NCI-H2081 (cell line): ENCODE results near the gene TMEM81.

ENCODE experiments used
- DNase-seq, 2 experiments: peaks; one replicate each; lab custom pipeline; 2025; lab: John Stamatoyannopoulos, UW

TMEM81 gene

GRCh38 chr1:205076245-205076761 lies 8.0 kb downstream of the TMEM81 start:
- no peak for DNase-seq

- no peak for DNase-seq
These were observed 8.6 kb downstream of the TMEM81 start for GRCh38 chr1:205075642-205076155.

- DNase-seq = no peak
These were observed 9.7 kb downstream of the TMEM81 start for GRCh38 chr1:205074513-205074912.

- DNase-seq = no peak
These were observed 10.2 kb downstream of the TMEM81 start for GRCh38 chr1:205074084-205074483.

- no peak for DNase-seq
These were observed 10.7 kb downstream of the TMEM81 start for GRCh38 chr1:205073511-205073910.

- DNase-seq = no peak
These were observed 11.4 kb downstream of the TMEM81 start for GRCh38 chr1:205072881-205073280.

- DNase-seq = no peak
These were observed 12.0 kb downstream of the TMEM81 start for GRCh38 chr1:205072286-205072685.

- no peak for DNase-seq
These were observed 12.5 kb downstream of the TMEM81 start for GRCh38 chr1:205071801-205072200.

GRCh38 chr1:205071028-205071409 lies 13.2 kb downstream of the TMEM81 start:
- no peak for DNase-seq

- no peak for DNase-seq
These were observed 14.7 kb downstream of the TMEM81 start for GRCh38 chr1:205069371-205070125.

GRCh38 chr1:205068457-205069040 lies 15.7 kb downstream of the TMEM81 start:
- DNase-seq = no peak

GRCh38 chr1:205068001-205068400 lies 16.3 kb downstream of the TMEM81 start:
- DNase-seq = no peak

GRCh38 chr1:205067031-205067430 lies 17.2 kb downstream of the TMEM81 start:
- no peak for DNase-seq

GRCh38 chr1:205066141-205066818 lies 18.0 kb downstream of the TMEM81 start:
- no peak for DNase-seq

- no peak for DNase-seq
These were observed 18.6 kb downstream of the TMEM81 start for GRCh38 chr1:205065666-205066065.

- no peak for DNase-seq
These were observed 19.4 kb downstream of the TMEM81 start for GRCh38 chr1:205064741-205065316.

- no peak for DNase-seq
These were observed 20.0 kb downstream of the TMEM81 start for GRCh38 chr1:205064301-205064700.

GRCh38 chr1:205062895-205063294 lies 21.4 kb downstream of the TMEM81 start:
- no peak for DNase-seq

GRCh38 chr1:205062319-205062718 lies 21.9 kb downstream of the TMEM81 start:
- DNase-seq = no peak

GRCh38 chr1:205061665-205062069 lies 22.6 kb downstream of the TMEM81 start:
- peak; percentile 86 to 91 for DNase-seq

GRCh38 chr1:205061227-205061626 lies 23.0 kb downstream of the TMEM81 start:
- DNase-seq = no peak

- no peak for DNase-seq
These were observed 23.5 kb downstream of the TMEM81 start for GRCh38 chr1:205060746-205061145.
